H9 (cell line): ENCODE data around the gene ZBTB16. TPM values are rescaled to one million over a fixed set of nuclear protein-coding genes. Genes with fewer than 3 reads are reported as not detected.

Source experiments
- DNase-seq: peaks from one replicate; pipeline ENCODE4 v3.0.0-alpha.2; 2017
- H2AFZ ChIP-seq: one replicate; pipeline ENCODE4 v1.6.1; 2013; ENCODE audit warnings: mild to moderate bottlenecking, low read length, control low read depth, moderate library complexity
- H2AK5ac ChIP-seq: 2 replicates; pipeline ENCODE4 v1.6.1; 2013; ENCODE audit warnings: low read length, control low read depth, mixed read lengths; ENCODE audit not compliant: insufficient read length
- H2BK120ac ChIP-seq: one replicate; pipeline ENCODE4 v1.6.1; 2013; ENCODE audit warnings: low read depth, mild to moderate bottlenecking, low read length, control low read depth, inconsistent platforms; ENCODE audit not compliant: poor library complexity, severe bottlenecking
- H2BK12ac ChIP-seq: 2 replicates; pipeline ENCODE4 v1.6.1; 2013; ENCODE audit warnings: low read length, control low read depth, mixed read lengths, low read depth; ENCODE audit not compliant: insufficient read length
- H2BK15ac ChIP-seq: 2 replicates; pipeline ENCODE4 v1.6.1; 2013; ENCODE audit warnings: low read depth, low read length, control low read depth
- H2BK20ac ChIP-seq: one replicate; pipeline ENCODE4 v1.6.1; 2013; ENCODE audit warnings: low read depth, mild to moderate bottlenecking, low read length, control low read depth, inconsistent platforms; ENCODE audit not compliant: poor library complexity, severe bottlenecking
- H2BK5ac ChIP-seq: 2 replicates; pipeline ENCODE4 v1.6.1; 2013; ENCODE audit warnings: low read length, control low read depth, mixed read lengths; ENCODE audit not compliant: insufficient read length
- H3K14ac ChIP-seq: 2 replicates; pipeline ENCODE4 v1.6.1; 2013; ENCODE audit warnings: low read length, control low read depth; ENCODE audit not compliant: insufficient read depth
- H3K18ac ChIP-seq: 2 replicates; pipeline ENCODE4 v1.6.1; 2013; ENCODE audit warnings: low read depth, mild to moderate bottlenecking, mixed read lengths, low read length, control low read depth; ENCODE audit not compliant: insufficient read length
- H3K23ac ChIP-seq: 2 replicates; pipeline ENCODE4 v1.6.1; 2013; ENCODE audit warnings: low read length, control low read depth, mixed read lengths, low read depth; ENCODE audit not compliant: insufficient read length
- H3K23me2 ChIP-seq: 2 replicates; pipeline ENCODE4 v1.6.1; 2013; ENCODE audit warnings: low read depth, mild to moderate bottlenecking, mixed read lengths, low read length, control low read depth; ENCODE audit not compliant: insufficient read length, poor library complexity, severe bottlenecking
- H3K27ac ChIP-seq: 2 replicates; pipeline ENCODE4 v1.5.1; 2013; ENCODE audit warnings: low read length, control low read depth, mixed read lengths, low read depth; ENCODE audit not compliant: insufficient read length
- H3K27me3 ChIP-seq: 2 replicates; pipeline ENCODE4 v1.6.1; 2013; ENCODE audit warnings: low read length, control low read depth, inconsistent platforms; ENCODE audit not compliant: insufficient read depth
- H3K4ac ChIP-seq: 2 replicates; pipeline ENCODE4 v1.6.1; 2013; ENCODE audit warnings: low read depth, mild to moderate bottlenecking, control low read depth, inconsistent platforms, low read length, moderate library complexity
- H3K4me1 ChIP-seq: 2 replicates; pipeline ENCODE4 v1.6.1; 2013; ENCODE audit warnings: low read length, control low read depth, inconsistent platforms; ENCODE audit not compliant: insufficient read depth
- H3K4me2 ChIP-seq: 2 replicates; pipeline ENCODE4 v1.6.1; 2013; ENCODE audit warnings: low read length, control low read depth, mixed read lengths; ENCODE audit not compliant: insufficient read length, insufficient read depth
- H3K56ac ChIP-seq: 2 replicates; pipeline ENCODE4 v1.6.1; 2013; ENCODE audit warnings: low read depth, mild to moderate bottlenecking, mixed read lengths, low read length, control low read depth; ENCODE audit not compliant: insufficient read length
- H3K79me1 ChIP-seq: 2 replicates; pipeline ENCODE4 v1.6.1; 2013; ENCODE audit warnings: low read depth, mild to moderate bottlenecking, moderate library complexity, low read length, control low read depth, inconsistent platforms; ENCODE audit not compliant: insufficient read depth, poor library complexity, severe bottlenecking
- H3K79me2 ChIP-seq: 2 replicates; pipeline ENCODE4 v1.6.1; 2013; ENCODE audit warnings: low read length, control low read depth, inconsistent platforms; ENCODE audit not compliant: insufficient read depth
- H3K9ac ChIP-seq: 2 replicates; pipeline ENCODE4 v1.6.1; 2013; ENCODE audit warnings: low read length, control low read depth, mixed read lengths; ENCODE audit not compliant: insufficient read length; ENCODE audit errors: extremely low read depth
- H3K9me3 ChIP-seq: one replicate; pipeline ENCODE4 v1.6.1; 2013; ENCODE audit warnings: low read depth, low read length, inconsistent platforms; ENCODE audit not compliant: control insufficient read depth
- H3T11ph ChIP-seq: one replicate; pipeline ENCODE4 v1.6.1; 2013; ENCODE audit warnings: mild to moderate bottlenecking, low read length, control low read depth, inconsistent platforms
- H4K20me1 ChIP-seq: one replicate; pipeline ENCODE4 v1.6.1; 2013; ENCODE audit not compliant: control insufficient read depth, insufficient read length, insufficient read depth
- H4K5ac ChIP-seq: 2 replicates; pipeline ENCODE4 v1.6.1; 2013; ENCODE audit warnings: low read depth, mild to moderate bottlenecking, mixed read lengths, low read length, control low read depth; ENCODE audit not compliant: insufficient read length
- H4K8ac ChIP-seq: replicated peaks from 2 replicates; pipeline ENCODE4 v1.6.1; 2013; ENCODE audit warnings: low read length, control low read depth, mixed read lengths, low read depth; ENCODE audit not compliant: insufficient read length
- H4K91ac ChIP-seq: 2 replicates; pipeline ENCODE4 v1.6.1; 2013; ENCODE audit warnings: low read depth, mild to moderate bottlenecking, moderate library complexity, mixed read lengths, low read length, control low read depth; ENCODE audit not compliant: insufficient read length
- H3K27ac Mint-ChIP-seq, 3 experiments: 2 replicates in 2 of 3; 3 replicates in 1 of 3; pipeline ENCODE4 v1.8.0; 2020 to 2021; ENCODE audit warnings: mixed read lengths in 3 of 3, mild to moderate bottlenecking in 1 of 3, moderate library complexity in 1 of 3
- H3K27me3 Mint-ChIP-seq: 2 replicates; pipeline ENCODE4 v1.8.0; 2021; ENCODE audit warnings: low read depth, mild to moderate bottlenecking, moderate library complexity, mixed read lengths
- H3K36me3 Mint-ChIP-seq, 3 experiments: 2 replicates in 2 of 3; 3 replicates in 1 of 3; pipeline ENCODE4 v1.8.0; 2020 to 2021; ENCODE audit warnings: low read depth in 3 of 3, mixed read lengths in 3 of 3; ENCODE audit not compliant: insufficient read depth in 1 of 3
- H3K4me1 Mint-ChIP-seq, 2 experiments: 2 replicates each; pipeline ENCODE4 v1.8.0; 2020; ENCODE audit warnings: mixed read lengths in 2 of 2
- H3K4me3 Mint-ChIP-seq, 2 experiments: 2 replicates in 1 of 2; 3 replicates in 1 of 2; pipeline ENCODE4 v1.8.0; 2020 to 2021; ENCODE audit warnings: mild to moderate bottlenecking in 2 of 2, mixed read lengths in 2 of 2, moderate library complexity in 1 of 2
- H3K9me3 Mint-ChIP-seq, 2 experiments: 2 replicates in 1 of 2; 3 replicates in 1 of 2; pipeline ENCODE4 v1.8.0; 2020; ENCODE audit warnings: mild to moderate bottlenecking in 2 of 2, mixed read lengths in 2 of 2, moderate library complexity in 1 of 2
- WGBS: extraction: QIAGEN DNeasy Blood & Tissue Kit; methylation state at CpG from one replicate; pipeline ENCODE4 v1.1.7; 2013; ENCODE audit warnings: missing lambda C conversion rate, low lambda C conversion rate, mixed read lengths; ENCODE audit not compliant: insufficient read length; ENCODE audit errors: extremely low coverage; 5-methylcytosine and 5-hydroxymethylcytosine counted together
- total RNA-seq: library from RNA; stranded (reverse); gene quantifications from 2 replicates; pipeline ENCODE4 v1.2.1, GENCODE V29; 2021
- TF ChIP-seq, protein P1 (sequence below): fragments of 200-600 bp; sonication (generic); conservative IDR thresholded peaks from 3 replicates; pipeline ENCODE4 v1.8.0; 2021; ENCODE audit warnings: antibody characterized with exemption, mild to moderate bottlenecking

ZBTB16 gene
- total RNA-seq, 1 experiment from 2014 or later = not detected

DNA sequence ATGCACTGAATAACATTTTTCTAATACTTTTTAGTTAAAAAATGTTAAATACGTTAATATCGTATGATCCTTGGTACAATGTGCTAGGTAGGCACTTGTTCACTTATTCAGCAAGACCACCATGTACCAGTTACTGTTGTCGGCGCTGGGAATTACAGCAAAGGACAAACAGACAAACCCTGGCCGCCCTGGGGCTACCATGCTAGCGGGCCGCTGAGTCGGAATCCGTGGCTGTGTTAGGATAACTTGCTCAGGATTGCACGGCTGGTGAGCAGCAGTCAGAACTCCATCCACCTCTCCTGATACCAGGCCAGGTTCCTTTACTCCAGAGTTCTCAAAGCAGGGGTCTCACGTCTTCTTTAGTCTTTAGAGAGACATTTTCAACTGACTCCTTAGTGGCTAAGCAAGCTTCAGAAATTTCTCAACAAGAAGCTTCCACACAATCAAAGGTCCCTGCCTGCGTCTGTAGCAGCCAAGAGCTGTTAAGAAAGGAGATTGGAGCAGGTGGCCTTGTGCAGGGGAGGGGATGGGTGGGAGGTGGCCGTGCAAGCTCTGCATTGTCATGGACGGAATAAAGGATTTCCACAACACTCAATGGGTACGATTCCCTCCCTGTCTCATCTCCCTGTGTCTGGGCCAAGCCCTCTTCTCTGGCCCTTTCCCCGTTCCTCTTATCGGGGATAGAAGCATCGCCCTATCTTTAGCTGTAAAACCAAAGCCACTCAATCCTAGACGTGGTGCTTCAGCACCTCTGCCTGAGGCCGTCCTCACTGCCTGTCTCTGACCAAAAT is 196.9 kb downstream of the ZBTB16 start:
- no peak overlapping the region for H3K4me2 ChIP-seq
- H3K79me2 ChIP-seq = no peaks in the 10 kb centered on the region
- no peaks in the 10 kb centered on the region; a peak in 1 of 5 replicates for H3K9me3 Mint-ChIP-seq
- H3K4ac ChIP-seq = no peak overlapping the region
- no peak overlapping the region for H2BK12ac ChIP-seq
- H2AK5ac ChIP-seq = no peak overlapping the region
- H4K20me1 ChIP-seq = no peaks in the 10 kb centered on the region
- H2BK120ac ChIP-seq = no peak overlapping the region
- H3T11ph ChIP-seq = no peak overlapping the region
- H3K27me3 Mint-ChIP-seq = peaks cover 8% of the 10 kb centered on the region
- TF ChIP-seq, protein P1, sequence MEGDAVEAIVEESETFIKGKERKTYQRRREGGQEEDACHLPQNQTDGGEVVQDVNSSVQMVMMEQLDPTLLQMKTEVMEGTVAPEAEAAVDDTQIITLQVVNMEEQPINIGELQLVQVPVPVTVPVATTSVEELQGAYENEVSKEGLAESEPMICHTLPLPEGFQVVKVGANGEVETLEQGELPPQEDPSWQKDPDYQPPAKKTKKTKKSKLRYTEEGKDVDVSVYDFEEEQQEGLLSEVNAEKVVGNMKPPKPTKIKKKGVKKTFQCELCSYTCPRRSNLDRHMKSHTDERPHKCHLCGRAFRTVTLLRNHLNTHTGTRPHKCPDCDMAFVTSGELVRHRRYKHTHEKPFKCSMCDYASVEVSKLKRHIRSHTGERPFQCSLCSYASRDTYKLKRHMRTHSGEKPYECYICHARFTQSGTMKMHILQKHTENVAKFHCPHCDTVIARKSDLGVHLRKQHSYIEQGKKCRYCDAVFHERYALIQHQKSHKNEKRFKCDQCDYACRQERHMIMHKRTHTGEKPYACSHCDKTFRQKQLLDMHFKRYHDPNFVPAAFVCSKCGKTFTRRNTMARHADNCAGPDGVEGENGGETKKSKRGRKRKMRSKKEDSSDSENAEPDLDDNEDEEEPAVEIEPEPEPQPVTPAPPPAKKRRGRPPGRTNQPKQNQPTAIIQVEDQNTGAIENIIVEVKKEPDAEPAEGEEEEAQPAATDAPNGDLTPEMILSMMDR = no peak
- no peak overlapping the region for H3K4me3 Mint-ChIP-seq
- H3K79me1 ChIP-seq = no peaks in the 10 kb centered on the region
- H3K27ac ChIP-seq = no peak overlapping the region
- no peak overlapping the region for H4K5ac ChIP-seq
- WGBS = no CpG with 5 or more reads among the region's 20 CpGs
- no peak overlapping the region for H2AFZ ChIP-seq
- H3K27me3 ChIP-seq = no peaks in the 10 kb centered on the region
- H3K9me3 ChIP-seq = no peaks in the 10 kb centered on the region
- no peak overlapping the region for H2BK15ac ChIP-seq
- no peaks in the 10 kb centered on the region for H3K23me2 ChIP-seq
- H3K4me1 ChIP-seq = no peaks in the 10 kb centered on the region; the same call in 1 of the 2 replicates
- DNase-seq = no peak
- no peak overlapping the region for H4K91ac ChIP-seq
- peaks cover 15 to 43% of the 10 kb centered on the region in 2 experiments for H3K4me1 Mint-ChIP-seq
- H3K14ac ChIP-seq = no peak overlapping the region
- no peak overlapping the region for H3K23ac ChIP-seq
- H4K8ac ChIP-seq = no peak overlapping the region
- H2BK20ac ChIP-seq = no peak overlapping the region
- H3K56ac ChIP-seq = no peak overlapping the region
- no peak overlapping the region for H3K18ac ChIP-seq
- no peaks in the 10 kb centered on the region for H3K36me3 Mint-ChIP-seq
- no peak overlapping the region for H3K9ac ChIP-seq
- H3K27ac Mint-ChIP-seq = peak overlapping the region in 1 of 3 experiments; percentile 75; a peak in 1 of 7 replicates
- no peak overlapping the region for H2BK5ac ChIP-seq
